Measurements from ENCODE around the gene SALL2.

The SALL2 gene

DNA sequence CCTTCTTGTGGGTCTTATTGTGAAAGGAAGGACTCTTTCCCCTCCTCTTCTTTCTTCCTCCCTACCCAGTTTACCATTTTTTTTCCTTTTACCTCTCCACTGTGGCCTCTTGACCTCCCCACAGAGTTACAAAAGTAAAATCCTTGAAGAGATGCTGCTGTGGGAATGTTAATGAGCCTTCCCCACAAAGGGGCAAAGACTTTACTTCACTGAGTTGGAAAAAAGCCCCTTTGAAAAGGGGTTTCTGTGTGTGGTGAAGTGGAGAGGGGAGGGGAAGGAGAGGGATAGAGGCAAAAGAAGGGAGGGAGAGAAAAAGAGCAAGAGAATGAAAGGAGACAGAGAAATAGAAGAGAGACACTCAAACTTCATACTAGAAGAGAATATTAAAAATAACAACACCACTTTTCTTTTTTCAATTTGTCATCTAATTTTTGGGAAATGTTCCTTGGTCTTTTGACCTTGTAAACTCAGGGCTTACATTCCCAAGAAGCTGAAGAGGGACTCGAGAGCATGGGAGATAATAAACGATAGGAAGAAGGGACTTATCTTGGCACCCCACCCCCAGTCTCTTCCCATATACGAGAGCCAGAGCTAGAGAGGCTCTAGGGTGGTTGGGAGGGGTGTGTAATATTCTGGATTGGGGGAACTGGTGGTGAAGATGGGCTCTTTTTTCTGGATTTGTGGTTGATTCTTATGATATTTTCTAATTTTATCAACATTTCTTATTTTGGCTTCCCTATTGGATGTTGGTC, 13.2 kb upstream of the SALL2 start:
- H3K36me3 ChIP-seq (ENCODE audit: insufficient read depth, low read length): no peaks in the 10 kb centered on the region
- peaks cover 60% of the 10 kb centered on the region for H3K27me3 ChIP-seq (ENCODE audit: control insufficient read depth, insufficient read depth, low read length)
- H3K4me1 ChIP-seq (ENCODE audit: control insufficient read depth, insufficient read depth, low read length): peaks cover 7% of the 10 kb centered on the region
- H3K9ac ChIP-seq (ENCODE audit: low read depth, low read length): no peak overlapping the region
- H3K9me3 ChIP-seq (replicated peaks; ENCODE audit: low read length): no peaks in the 10 kb centered on the region
- no peak overlapping the region for H3K4me2 ChIP-seq (ENCODE audit: low read length)
- no peak overlapping the region for H3K4me3 ChIP-seq (ENCODE audit: low read length)

DNA sequence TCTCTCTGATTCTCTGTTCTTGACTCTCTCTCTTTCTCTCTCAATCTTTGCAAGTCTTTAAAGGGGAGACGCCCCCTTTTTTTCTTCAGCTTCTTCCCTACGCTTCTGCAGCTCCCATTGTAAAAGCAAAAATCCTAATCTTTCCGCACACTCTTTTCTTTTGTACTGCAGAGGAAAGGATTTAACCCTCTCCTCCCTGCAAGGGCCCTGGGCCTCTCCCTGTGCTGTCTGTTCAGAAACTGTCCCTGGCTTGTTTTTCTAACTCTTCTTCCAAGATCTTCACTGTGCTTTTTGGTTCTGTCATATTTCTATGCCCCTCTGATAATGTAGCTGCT, 10.9 kb upstream of the SALL2 start:
- Histone ChIP-seq H3K36me3 (ENCODE audit: insufficient read depth, low read length) (no peaks in the 10 kb centered on the region), H3K9ac (ENCODE audit: low read depth, low read length) (no peak overlapping the region), H3K4me3 (ENCODE audit: low read length) (peak overlapping the region; percentile 2), H3K4me2 (ENCODE audit: low read length) (peak overlapping the region; percentile 54), H3K27me3 (ENCODE audit: control insufficient read depth, insufficient read depth, low read length) (peaks cover 64% of the 10 kb centered on the region), H3K4me1 (ENCODE audit: control insufficient read depth, insufficient read depth, low read length) (peaks cover 7% of the 10 kb centered on the region), H3K9me3 (replicated peaks; ENCODE audit: low read length) (no peaks in the 10 kb centered on the region)

DNA sequence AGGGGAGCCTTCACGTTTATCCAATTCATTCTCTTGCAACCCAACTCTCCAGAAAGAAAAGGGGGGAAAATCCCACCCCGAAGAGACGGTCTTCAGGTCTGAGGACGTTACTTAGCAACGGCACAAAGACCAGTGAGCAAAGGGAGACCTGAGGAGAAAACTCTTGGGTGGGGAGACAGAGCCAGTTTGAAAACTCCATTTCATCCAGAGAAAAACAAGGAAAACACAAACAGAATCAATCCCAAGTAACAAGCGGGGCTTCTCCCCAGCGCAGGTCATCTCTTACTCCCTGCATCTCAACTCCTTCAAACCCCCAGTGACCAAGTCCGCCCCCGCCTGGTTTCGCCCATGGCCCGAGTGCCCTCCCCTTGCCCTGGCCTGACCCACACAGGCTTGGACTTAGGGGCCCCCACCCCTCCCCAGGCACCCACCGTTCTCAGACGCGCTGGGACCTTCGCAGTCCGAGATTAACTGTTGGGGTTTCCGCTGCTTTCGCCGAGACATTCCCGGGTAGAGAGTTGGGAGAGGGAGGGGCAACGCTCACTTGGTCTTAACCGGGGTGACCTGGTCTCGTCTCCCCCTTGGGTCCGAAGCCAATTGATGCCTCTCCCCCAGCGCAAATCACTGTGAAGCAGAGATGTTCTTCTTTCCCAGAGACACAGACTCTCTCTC, 10.4 kb upstream of the SALL2 start:
- no peaks in the 10 kb centered on the region for H3K9me3 ChIP-seq (replicated peaks; ENCODE audit: low read length)
- H3K36me3 ChIP-seq (ENCODE audit: insufficient read depth, low read length): no peaks in the 10 kb centered on the region
- peaks cover 7% of the 10 kb centered on the region for H3K4me1 ChIP-seq (ENCODE audit: control insufficient read depth, insufficient read depth, low read length)
- H3K27me3 ChIP-seq (ENCODE audit: control insufficient read depth, insufficient read depth, low read length): peaks cover 65% of the 10 kb centered on the region
- no peak overlapping the region for H3K9ac ChIP-seq (ENCODE audit: low read depth, low read length)
- H3K4me3 ChIP-seq (ENCODE audit: low read length): peak overlapping the region; percentile 2
- peak overlapping the region; percentile 54 for H3K4me2 ChIP-seq (ENCODE audit: low read length)

DNA sequence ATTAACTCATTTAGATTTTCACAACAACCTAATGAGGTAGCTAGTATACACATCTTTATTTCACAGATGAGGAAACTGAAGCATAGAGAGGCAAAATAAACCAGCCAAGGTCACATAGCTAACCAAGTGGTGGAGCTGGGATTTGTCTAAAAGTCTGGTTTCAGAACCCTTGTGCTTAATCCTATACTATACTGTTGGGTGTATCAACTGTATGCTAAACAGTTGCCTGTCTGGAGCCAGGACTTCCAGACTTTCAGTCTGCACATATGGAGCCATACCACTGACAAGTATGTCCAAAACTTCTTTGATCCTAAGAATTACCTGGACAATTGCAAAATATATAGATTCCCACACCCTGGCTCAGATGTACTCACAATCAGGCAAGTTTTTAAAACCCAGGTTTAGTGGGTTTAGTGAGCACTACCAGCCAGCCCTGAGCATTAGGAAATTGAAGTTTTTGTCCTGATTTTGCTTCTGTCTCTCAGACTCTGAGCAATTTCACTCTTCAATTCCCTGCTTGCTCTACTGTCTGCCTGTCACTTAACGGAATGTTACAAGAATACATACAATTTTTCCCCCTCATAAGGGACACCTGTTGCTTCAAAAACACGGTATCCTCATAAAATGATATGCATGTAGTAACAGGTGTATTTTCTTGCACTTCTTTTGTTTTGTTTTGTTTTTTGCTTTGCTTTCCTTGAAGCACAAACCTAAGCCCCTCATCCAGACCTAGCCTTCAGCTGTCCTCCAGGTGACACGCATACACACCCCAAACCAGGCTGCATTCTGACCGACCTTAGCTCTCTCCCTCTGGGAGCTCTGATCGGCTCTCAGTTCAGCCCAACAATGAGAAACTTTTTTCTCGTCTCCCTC, 9.6 kb upstream of the SALL2 start:
- H3K4me3 ChIP-seq (ENCODE audit: low read length): no peak overlapping the region
- peaks cover 7% of the 10 kb centered on the region for H3K4me1 ChIP-seq (ENCODE audit: control insufficient read depth, insufficient read depth, low read length)
- H3K9me3 ChIP-seq (replicated peaks; ENCODE audit: low read length): no peaks in the 10 kb centered on the region
- no peaks in the 10 kb centered on the region for H3K36me3 ChIP-seq (ENCODE audit: insufficient read depth, low read length)
- peaks cover 69% of the 10 kb centered on the region for H3K27me3 ChIP-seq (ENCODE audit: control insufficient read depth, insufficient read depth, low read length)
- H3K9ac ChIP-seq (ENCODE audit: low read depth, low read length): no peak overlapping the region
- H3K4me2 ChIP-seq (ENCODE audit: low read length): no peak overlapping the region

DNA sequence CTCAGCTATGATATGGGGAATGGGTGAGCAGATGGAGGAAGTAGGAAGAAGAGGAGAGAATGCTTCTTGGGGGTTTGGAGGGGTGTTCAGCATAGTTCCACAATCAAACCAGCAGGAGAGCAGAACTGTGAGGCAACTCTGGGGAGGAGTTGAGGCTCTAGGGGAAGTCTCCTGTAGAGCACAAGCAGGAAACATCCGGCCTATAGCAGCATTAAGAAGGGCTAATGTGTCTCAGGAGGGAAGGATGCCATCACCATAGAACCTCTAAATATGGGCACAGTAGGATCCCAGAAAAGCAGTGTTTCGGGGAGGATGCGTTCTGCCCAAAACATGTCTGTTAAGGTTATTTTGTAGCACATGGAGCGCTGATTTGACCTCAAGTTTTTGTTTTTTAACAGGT, 8.4 kb upstream of the SALL2 start:
- no peak overlapping the region for H3K4me2 ChIP-seq (ENCODE audit: low read length)
- peaks cover 66% of the 10 kb centered on the region for H3K27me3 ChIP-seq (ENCODE audit: control insufficient read depth, insufficient read depth, low read length)
- H3K4me3 ChIP-seq (ENCODE audit: low read length): no peak overlapping the region
- no peaks in the 10 kb centered on the region for H3K36me3 ChIP-seq (ENCODE audit: insufficient read depth, low read length)
- H3K9me3 ChIP-seq (replicated peaks; ENCODE audit: low read length): no peaks in the 10 kb centered on the region
- no peak overlapping the region for H3K9ac ChIP-seq (ENCODE audit: low read depth, low read length)
- H3K4me1 ChIP-seq (ENCODE audit: control insufficient read depth, insufficient read depth, low read length): peaks cover 7% of the 10 kb centered on the region

DNA sequence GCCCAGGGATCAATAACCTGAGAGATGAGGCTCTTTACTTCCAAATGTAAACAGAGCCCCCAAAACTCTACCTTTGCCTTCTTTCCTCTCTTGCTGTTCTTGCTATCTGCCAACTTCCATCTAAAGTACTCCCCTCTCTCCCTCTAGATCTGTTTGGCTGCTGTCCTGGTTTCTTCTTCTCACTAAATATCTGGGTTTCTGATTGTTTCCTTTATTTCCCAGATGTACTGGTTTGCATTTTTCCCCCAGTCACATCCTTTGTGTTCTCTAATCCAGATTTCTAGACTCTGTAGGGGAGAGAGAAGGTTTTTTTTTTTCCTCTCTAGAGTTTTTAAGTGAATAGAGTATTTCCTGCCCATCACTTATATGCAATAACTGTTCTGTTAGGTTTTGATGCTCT, 7.1 kb upstream of the SALL2 start:
- no peak overlapping the region for H3K4me2 ChIP-seq (ENCODE audit: low read length)

DNA sequence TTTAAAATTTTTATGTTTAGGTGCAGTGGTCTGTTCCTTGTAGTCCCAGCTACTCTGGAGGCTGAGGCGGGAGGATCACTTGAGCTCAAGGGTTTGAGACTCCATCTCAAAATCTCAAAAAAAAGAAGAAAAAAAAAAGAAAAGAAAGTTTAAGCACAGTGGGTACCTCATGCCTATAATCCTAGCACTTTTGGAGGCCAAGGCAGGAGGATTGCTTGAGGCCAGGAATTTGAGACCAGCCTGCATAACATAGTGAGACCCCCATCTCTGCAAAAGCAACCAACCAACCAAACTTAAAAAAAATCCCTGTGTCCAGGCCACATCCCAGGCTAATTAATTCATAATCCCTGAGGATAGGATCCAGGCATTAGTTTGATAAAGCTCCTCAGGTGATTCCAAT, 3.4 kb upstream of the SALL2 start:
- H3K9ac ChIP-seq (ENCODE audit: low read depth, low read length): no peak overlapping the region
- H3K27me3 ChIP-seq (ENCODE audit: control insufficient read depth, insufficient read depth, low read length): peaks cover 31% of the 10 kb centered on the region
- H3K4me1 ChIP-seq (ENCODE audit: control insufficient read depth, insufficient read depth, low read length): no peaks in the 10 kb centered on the region
- no peak overlapping the region for H3K4me2 ChIP-seq (ENCODE audit: low read length)
- H3K9me3 ChIP-seq (replicated peaks; ENCODE audit: low read length): no peaks in the 10 kb centered on the region
- H3K36me3 ChIP-seq (ENCODE audit: insufficient read depth, low read length): no peaks in the 10 kb centered on the region
- no peak overlapping the region for H3K4me3 ChIP-seq (ENCODE audit: low read length)

More for the DNA sequence above, 7.1 kb upstream of the SALL2 start:
- peaks cover 7% of the 10 kb centered on the region for H3K4me1 ChIP-seq (ENCODE audit: control insufficient read depth, insufficient read depth, low read length)
- no peak overlapping the region for H3K4me3 ChIP-seq (ENCODE audit: low read length)
- H3K27me3 ChIP-seq (ENCODE audit: control insufficient read depth, insufficient read depth, low read length): peaks cover 53% of the 10 kb centered on the region
- H3K9me3 ChIP-seq (replicated peaks; ENCODE audit: low read length): no peaks in the 10 kb centered on the region
- no peaks in the 10 kb centered on the region for H3K36me3 ChIP-seq (ENCODE audit: insufficient read depth, low read length)
- H3K9ac ChIP-seq (ENCODE audit: low read depth, low read length): no peak overlapping the region

DNA sequence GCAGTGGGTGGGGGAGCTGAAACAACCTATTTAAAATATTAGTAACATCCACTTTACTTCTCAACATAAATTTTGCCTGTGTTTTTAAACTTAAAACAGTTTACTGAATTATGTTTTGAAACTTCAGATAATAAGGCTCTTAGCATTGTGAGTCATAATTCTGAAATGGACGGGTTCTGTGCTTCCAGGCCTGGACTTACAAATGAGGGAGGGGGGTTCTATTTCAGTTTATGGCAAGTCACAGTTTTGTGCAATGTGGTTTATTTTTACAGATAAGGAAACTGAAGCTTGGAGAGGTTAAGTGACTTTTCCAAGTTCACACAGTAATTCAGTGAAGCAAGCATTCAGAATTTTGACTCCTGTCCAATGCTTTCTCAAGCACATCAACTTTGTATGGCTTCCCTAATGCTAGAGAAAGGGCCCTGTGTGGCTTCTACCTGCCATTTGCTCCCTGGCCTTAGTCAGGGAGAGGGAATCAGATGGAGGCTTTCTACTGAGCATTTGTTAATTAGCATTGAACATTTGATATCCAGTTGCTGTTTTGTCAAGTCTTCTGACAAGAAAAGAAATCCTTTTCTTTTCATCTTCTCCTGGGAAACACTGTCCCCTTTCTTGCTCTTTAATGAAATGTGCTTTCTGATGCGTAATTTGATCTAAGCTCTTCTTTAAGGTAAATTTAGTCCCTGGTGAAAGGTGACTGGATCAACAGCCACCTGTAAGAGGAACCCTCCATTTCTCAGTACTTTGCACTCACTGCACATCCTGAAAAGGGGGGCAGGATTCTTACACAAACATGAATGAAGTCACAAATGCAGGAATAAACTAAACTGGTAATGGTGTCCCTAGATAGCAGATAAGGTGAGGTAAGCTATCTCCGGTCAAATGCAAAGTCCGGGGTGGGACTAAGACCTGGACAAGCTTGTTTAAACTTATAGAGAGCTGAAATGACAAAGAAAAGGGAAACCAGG, 2.5 kb upstream of the SALL2 start:
- H3K9me3 ChIP-seq (replicated peaks; ENCODE audit: low read length): no peaks in the 10 kb centered on the region
- H3K27me3 ChIP-seq (ENCODE audit: control insufficient read depth, insufficient read depth, low read length): peaks cover 22% of the 10 kb centered on the region
- no peak overlapping the region for H3K9ac ChIP-seq (ENCODE audit: low read depth, low read length)
- H3K4me1 ChIP-seq (ENCODE audit: control insufficient read depth, insufficient read depth, low read length): no peaks in the 10 kb centered on the region
- H3K36me3 ChIP-seq (ENCODE audit: insufficient read depth, low read length): no peaks in the 10 kb centered on the region
- H3K4me3 ChIP-seq (ENCODE audit: low read length): no peak overlapping the region
- no peak overlapping the region for H3K4me2 ChIP-seq (ENCODE audit: low read length)

DNA sequence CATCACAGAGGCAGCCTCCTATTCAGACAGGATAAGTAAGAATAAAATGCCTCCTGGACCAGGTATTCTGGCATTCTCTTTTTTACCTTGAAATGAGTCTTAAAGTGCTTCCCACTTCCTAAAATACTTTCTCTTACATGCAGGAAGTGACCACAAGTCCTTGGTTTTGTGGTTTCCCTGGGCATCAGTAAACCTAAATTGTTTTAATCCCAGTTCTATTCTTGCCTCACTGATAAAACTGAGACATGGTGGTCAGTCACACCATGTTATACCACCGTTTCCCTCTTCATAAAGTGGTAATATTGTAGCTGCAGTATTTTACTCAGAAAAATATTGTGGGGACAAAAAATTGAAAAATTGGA, 1.2 kb upstream of the SALL2 start:
- Histone ChIP-seq H3K27me3 (ENCODE audit: control insufficient read depth, insufficient read depth, low read length) (peaks cover 14% of the 10 kb centered on the region), H3K4me3 (ENCODE audit: low read length) (no peak overlapping the region), H3K9me3 (replicated peaks; ENCODE audit: low read length) (no peaks in the 10 kb centered on the region), H3K4me2 (ENCODE audit: low read length) (no peak overlapping the region), H3K4me1 (ENCODE audit: control insufficient read depth, insufficient read depth, low read length) (no peaks in the 10 kb centered on the region), H3K9ac (ENCODE audit: low read depth, low read length) (no peak overlapping the region), H3K36me3 (ENCODE audit: insufficient read depth, low read length) (no peaks in the 10 kb centered on the region)

DNA sequence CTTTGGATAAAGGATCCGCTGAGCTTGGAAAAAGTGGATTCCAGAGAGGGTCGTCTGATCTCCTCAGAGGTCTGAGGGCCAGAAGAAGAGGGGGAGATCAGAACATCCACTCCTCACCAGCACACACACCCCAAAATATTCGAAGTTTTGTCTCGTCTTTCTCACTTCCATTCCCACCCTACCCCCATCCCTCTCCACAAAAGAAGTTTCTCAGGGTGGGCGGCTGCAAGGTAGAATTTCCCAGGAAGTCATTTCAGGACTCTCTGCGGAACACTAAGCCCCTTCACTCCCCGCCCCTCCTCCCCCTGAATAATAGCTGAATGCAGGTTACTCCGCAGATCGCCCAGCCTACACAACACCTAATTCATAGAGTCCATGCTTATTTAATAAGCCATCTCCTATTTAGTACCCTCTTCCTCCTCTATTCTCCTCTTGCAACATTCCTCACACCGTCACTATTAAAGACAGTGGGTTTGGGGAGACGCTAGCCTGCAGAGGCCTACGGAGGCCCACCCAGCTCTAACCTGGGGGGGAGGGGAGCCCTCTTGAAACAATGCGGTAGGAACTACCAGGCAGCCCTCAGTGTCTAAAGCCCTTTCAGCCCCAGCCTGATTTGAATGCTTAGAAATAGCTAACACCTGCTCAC, 649 bp upstream of the SALL2 start:
- peak overlapping the region; percentile 73 for H3K4me3 ChIP-seq (ENCODE audit: low read length)
- H3K9me3 ChIP-seq (replicated peaks; ENCODE audit: low read length): no peaks in the 10 kb centered on the region
- H3K4me2 ChIP-seq (ENCODE audit: low read length): peak overlapping the region; percentile 84
- no peaks in the 10 kb centered on the region for H3K36me3 ChIP-seq (ENCODE audit: insufficient read depth, low read length)
- no peak overlapping the region for H3K9ac ChIP-seq (ENCODE audit: low read depth, low read length)
- H3K27me3 ChIP-seq (ENCODE audit: control insufficient read depth, insufficient read depth, low read length): peaks cover 12% of the 10 kb centered on the region
- no peaks in the 10 kb centered on the region for H3K4me1 ChIP-seq (ENCODE audit: control insufficient read depth, insufficient read depth, low read length)
